ENCODE measurements around the gene SLC22A12. TPM values are rescaled to one million over a fixed set of nuclear protein-coding genes. Genes with fewer than 3 reads are reported as not detected.

SLC22A12 gene
- total RNA-seq, 1 experiment from 2014 or later, result not detected

GRCh38 chr11:64564419-64564818, 26.6 kb upstream of the SLC22A12 start:
- no peak for TF ChIP-seq EZH2phosphoT487 (IDR thresholded peaks at IDR 0.05; ENCODE audit: borderline replicate concordance, low read length)
- no peak for TF ChIP-seq CTCF (conservative IDR thresholded peaks at IDR 0.05; ENCODE audit: low read depth, low read length)
- no peak for TF ChIP-seq EZH2 (IDR thresholded peaks at IDR 0.05; ENCODE audit: low read length, unreplicated experiment)
- BruUV-seq (replicated peaks), result no TSS peak
- Histone ChIP-seq H3K4me2 (ENCODE audit: low read length) (no peak overlapping the region), H3K4me1 (ENCODE audit: insufficient read depth, low read length) (0 out of 2 replicates have a peak, but pooled peaks cover 9% of the 10 kb centered on the region), H3K9ac (ENCODE audit: low read length) (no peak overlapping the region), H4K20me1 (ENCODE audit: low read length) (no peaks in the 10 kb centered on the region), H2AFZ (ENCODE audit: low read length) (no peak overlapping the region), H3K27ac (ENCODE audit: low read length) (no peak overlapping the region), H3K4me3 (ENCODE audit: low read length) (no peak overlapping the region), H3K79me2 (ENCODE audit: low read length) (no peaks in the 10 kb centered on the region), H3K36me3 (ENCODE audit: low read depth, low read length) (no peaks in the 10 kb centered on the region), H3K9me3 (ENCODE audit: low read length) (no peaks in the 10 kb centered on the region), H3K9me2 (replicated peaks; ENCODE audit: low read length) (no peaks in the 10 kb centered on the region), H3K27me3 (ENCODE audit: low read length) (no peaks in the 10 kb centered on the region), H3F3A (ENCODE audit: low read length, unreplicated experiment) (no peaks in the 10 kb centered on the region)
- ChIA-PET CTCF (interaction anchor here (0.5 kb wide), 1 partner anchor 188 kb away, joined by 4 read pairs; no protein-coding TSS in a partner anchor), POLR2A (ENCODE audit: unreplicated experiment) (no interaction called here)
- intact Hi-C loops (cut with micrococcal nuclease), result no loop called here
- ATAC-seq (no peak), DNase-seq (no peak)

DNA sequence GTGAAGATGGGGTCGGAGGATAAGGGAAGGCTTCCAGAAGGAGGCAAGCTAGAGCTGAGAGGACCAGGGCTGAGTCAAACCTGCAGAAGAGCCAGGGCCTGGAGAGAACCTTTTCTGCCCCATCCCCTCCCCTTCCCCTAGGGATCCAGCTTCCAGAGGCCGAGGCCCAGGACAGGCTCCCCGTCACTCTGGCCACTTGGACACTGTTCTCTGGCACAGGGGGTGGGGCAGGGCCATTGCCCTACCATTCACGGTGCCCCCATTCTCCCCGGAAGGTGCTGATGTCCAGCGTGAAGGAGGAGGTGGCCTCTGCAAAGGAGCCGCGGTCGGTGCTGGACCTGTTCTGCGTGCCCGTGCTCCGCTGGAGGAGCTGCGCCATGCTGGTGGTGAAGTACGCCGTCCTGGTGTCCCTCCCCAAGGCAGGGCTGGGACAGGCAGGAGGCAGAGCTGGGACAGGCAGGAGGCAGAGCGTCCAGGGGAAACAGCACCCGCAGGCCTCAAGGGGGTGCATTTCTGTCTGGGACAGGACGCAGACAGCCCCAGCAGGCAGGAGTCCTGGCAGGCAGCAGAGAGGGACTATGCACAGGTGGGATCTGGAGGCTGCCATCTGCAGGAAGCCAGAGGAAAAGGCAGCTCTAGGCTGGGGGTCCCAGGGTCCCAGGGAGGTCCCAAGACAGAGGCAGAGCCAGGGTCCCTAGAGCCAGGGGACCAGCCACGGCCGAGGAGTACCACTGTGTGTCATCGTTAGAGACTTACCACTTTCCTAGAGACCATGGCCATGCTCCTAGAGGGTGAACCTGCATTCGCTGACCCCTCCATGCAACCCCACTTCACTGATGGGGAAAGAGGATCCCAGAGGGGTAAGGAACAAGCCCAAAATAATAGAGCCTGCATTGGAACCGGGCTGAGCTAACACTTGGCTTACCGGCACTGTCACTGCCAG, 25.8 kb upstream of the SLC22A12 start:
- CTCF ChIA-PET, result interaction anchor here (0.5 kb wide), 1 partner anchor 189 kb away, joined by 4 read pairs; no protein-coding TSS in a partner anchor
- POLR2A ChIA-PET (ENCODE audit: unreplicated experiment), result no interaction called here
- Histone ChIP-seq H3K9ac (ENCODE audit: low read length) (no peak overlapping the region), H3K4me1 (ENCODE audit: insufficient read depth, low read length) (0 out of 2 replicates have a peak, but pooled peaks cover 9% of the 10 kb centered on the region), H3F3A (ENCODE audit: low read length, unreplicated experiment) (no peaks in the 10 kb centered on the region), H4K20me1 (ENCODE audit: low read length) (no peaks in the 10 kb centered on the region), H3K27ac (ENCODE audit: low read length) (no peak overlapping the region), H3K36me3 (ENCODE audit: low read depth, low read length) (no peaks in the 10 kb centered on the region), H3K4me2 (ENCODE audit: low read length) (no peak overlapping the region), H2AFZ (ENCODE audit: low read length) (no peak overlapping the region), H3K4me3 (ENCODE audit: low read length) (no peak overlapping the region), H3K27me3 (ENCODE audit: low read length) (no peaks in the 10 kb centered on the region), H3K79me2 (ENCODE audit: low read length) (no peaks in the 10 kb centered on the region), H3K9me3 (ENCODE audit: low read length) (no peaks in the 10 kb centered on the region), H3K9me2 (replicated peaks; ENCODE audit: low read length) (no peaks in the 10 kb centered on the region)
- TF ChIP-seq EZH2 (IDR thresholded peaks at IDR 0.05; ENCODE audit: low read length, unreplicated experiment) (no peak), CTCF (conservative IDR thresholded peaks at IDR 0.05; ENCODE audit: low read depth, low read length) (peak; percentile 20; the same call in 1 of the 2 replicates), EZH2phosphoT487 (IDR thresholded peaks at IDR 0.05; ENCODE audit: borderline replicate concordance, low read length) (no peak)
- intact Hi-C loops (cut with micrococcal nuclease), result no loop called here
- no peak for DNase-seq
- ATAC-seq, result no peak
- BruUV-seq (replicated peaks), result no TSS peak
